Measurements from ENCODE around the gene KRTAP10-6. TPM values are rescaled to one million over a fixed set of nuclear protein-coding genes. Genes with fewer than 3 reads are reported as not detected.

KRTAP10-6 gene
- total RNA-seq, 1 experiment from 2014 or later = 0.39 TPM

DNA sequence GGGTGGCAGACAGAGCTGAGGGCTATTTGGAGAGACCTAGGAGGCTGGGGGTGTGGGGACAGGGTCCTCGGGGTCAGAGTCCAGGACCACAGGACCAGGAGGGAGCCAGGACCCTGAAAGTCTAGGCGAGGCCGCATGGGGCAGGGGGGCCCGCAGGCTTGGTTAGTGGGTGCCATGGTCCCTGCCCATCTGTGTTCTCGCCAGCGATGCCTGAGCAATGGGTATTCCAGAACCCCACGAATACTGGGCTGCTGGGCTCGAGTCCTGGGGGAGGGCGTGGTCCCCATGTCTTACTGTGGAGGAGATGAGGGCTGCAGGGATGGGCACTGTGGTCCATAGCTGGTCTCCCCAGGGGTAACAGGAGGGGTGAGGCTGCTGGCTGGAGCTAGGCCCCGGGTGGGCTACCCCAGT lies 2.0 kb downstream of the KRTAP10-6 start:
- no TSS peak for BruUV-seq (replicated peaks)

DNA sequence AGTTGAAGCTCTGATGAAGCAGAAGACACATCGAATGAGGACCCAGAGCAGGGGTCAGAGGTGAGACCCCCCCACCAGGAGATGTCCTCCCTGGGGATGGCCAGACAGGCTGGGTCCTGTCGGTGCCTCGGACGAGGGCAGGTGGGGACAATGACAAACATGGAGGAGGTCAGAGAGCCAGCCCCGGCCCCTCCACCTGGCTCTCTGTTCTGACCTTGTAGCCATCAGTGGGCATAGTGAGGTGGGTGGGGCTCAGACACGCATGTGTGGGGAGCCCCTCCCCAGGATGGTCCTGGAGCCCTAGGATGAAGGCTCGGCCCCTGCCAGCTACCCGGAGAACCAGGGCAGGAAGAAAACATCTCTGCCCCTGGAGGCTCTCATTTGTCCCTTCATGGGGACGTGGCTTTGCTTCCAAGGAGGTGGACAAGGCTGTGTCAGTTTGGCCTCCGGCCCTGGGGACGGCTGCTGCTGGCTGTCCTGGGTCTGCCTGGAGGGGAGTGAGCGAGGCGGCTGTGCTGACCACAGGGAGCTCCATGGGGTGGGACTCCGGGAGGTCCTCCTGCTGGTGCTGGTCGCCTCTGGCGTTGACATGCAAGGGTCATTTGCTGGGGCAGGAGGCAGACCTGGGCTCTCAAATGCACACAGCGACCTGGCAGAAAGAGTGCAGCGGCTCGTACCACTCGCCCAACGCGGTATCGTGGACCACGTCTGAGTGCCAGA lies 2.6 kb downstream of the KRTAP10-6 start:
- Histone ChIP-seq H3K27me3 (replicated peaks; ENCODE audit: insufficient read depth, low read depth, low read length, poor library complexity) (no peaks in the 10 kb centered on the region), H3K4me3 (ENCODE audit: low read depth, low read length, poor library complexity, severe bottlenecking) (no peak overlapping the region), H3K9me3 (ENCODE audit: low read depth, low read length, poor library complexity, severe bottlenecking) (no peaks in the 10 kb centered on the region), H3K4me1 (ENCODE audit: insufficient read depth, low read length, poor library complexity, severe bottlenecking) (no peaks in the 10 kb centered on the region), H3K36me3 (ENCODE audit: insufficient read depth, low read length, poor library complexity, severe bottlenecking) (no peaks in the 10 kb centered on the region), H3K27ac (ENCODE audit: low read depth, low read length, poor library complexity, severe bottlenecking) (no peak overlapping the region)
- POLR2A ChIA-PET (ENCODE audit: low non-redundant PET) = no interaction called here
- intact Hi-C loops (cut with micrococcal nuclease; ENCODE audit: unreplicated experiment) = no loop called here
- TF ChIP-seq, protein P1, sequence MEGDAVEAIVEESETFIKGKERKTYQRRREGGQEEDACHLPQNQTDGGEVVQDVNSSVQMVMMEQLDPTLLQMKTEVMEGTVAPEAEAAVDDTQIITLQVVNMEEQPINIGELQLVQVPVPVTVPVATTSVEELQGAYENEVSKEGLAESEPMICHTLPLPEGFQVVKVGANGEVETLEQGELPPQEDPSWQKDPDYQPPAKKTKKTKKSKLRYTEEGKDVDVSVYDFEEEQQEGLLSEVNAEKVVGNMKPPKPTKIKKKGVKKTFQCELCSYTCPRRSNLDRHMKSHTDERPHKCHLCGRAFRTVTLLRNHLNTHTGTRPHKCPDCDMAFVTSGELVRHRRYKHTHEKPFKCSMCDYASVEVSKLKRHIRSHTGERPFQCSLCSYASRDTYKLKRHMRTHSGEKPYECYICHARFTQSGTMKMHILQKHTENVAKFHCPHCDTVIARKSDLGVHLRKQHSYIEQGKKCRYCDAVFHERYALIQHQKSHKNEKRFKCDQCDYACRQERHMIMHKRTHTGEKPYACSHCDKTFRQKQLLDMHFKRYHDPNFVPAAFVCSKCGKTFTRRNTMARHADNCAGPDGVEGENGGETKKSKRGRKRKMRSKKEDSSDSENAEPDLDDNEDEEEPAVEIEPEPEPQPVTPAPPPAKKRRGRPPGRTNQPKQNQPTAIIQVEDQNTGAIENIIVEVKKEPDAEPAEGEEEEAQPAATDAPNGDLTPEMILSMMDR (conservative IDR thresholded peaks at IDR 0.05; ENCODE audit: low read depth, low read length) = no peak
- no peak for TF ChIP-seq EZH2 (IDR thresholded peaks at IDR 0.05; ENCODE audit: borderline replicate concordance, low read depth, low read length, poor library complexity, severe bottlenecking)
- DNase-seq (ENCODE audit: low spot score) = no peak
- CTCF ChIA-PET = no interaction called here
- no TSS peak for BruUV-seq (replicated peaks)

More for the DNA sequence above, 2.0 kb downstream of the KRTAP10-6 start:
- no peak for DNase-seq (ENCODE audit: low spot score)
- intact Hi-C loops (cut with micrococcal nuclease; ENCODE audit: unreplicated experiment) = no loop called here
- no peaks in the 10 kb centered on the region for H3K27me3 ChIP-seq (replicated peaks; ENCODE audit: insufficient read depth, low read depth, low read length, poor library complexity)
- H3K9me3 ChIP-seq (ENCODE audit: low read depth, low read length, poor library complexity, severe bottlenecking) = no peaks in the 10 kb centered on the region
- POLR2A ChIA-PET (ENCODE audit: low non-redundant PET) = no interaction called here
- no peaks in the 10 kb centered on the region for H3K4me1 ChIP-seq (ENCODE audit: insufficient read depth, low read length, poor library complexity, severe bottlenecking)
- CTCF ChIA-PET = no interaction called here
- H3K4me3 ChIP-seq (ENCODE audit: low read depth, low read length, poor library complexity, severe bottlenecking) = no peak overlapping the region
- H3K27ac ChIP-seq (ENCODE audit: low read depth, low read length, poor library complexity, severe bottlenecking) = no peak overlapping the region
- H3K36me3 ChIP-seq (ENCODE audit: insufficient read depth, low read length, poor library complexity, severe bottlenecking) = no peaks in the 10 kb centered on the region
- TF ChIP-seq EZH2 (IDR thresholded peaks at IDR 0.05; ENCODE audit: borderline replicate concordance, low read depth, low read length, poor library complexity, severe bottlenecking) = no peak
- TF ChIP-seq, protein P1 (conservative IDR thresholded peaks at IDR 0.05; ENCODE audit: low read depth, low read length) = no peak

DNA sequence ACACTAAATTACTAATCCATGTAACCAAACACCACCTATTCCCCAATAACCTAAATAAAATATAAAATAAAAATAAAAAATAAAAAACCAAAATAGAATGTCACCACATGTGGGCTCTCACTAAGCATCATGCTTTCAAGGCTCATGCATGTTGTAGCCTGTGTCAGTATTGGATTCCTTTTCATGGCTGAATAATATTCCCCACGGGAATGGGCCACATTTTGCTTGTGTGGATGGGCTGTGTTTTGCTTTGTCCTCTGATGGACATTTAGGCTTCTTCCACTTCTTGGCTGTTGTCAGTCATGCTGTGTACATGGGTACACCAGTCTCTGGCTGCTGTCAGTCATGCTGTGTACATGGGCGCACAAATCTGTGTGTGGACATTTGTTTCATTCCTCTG lies 3.2 kb downstream of the KRTAP10-6 start:
- CTCF ChIA-PET = no interaction called here
- POLR2A ChIA-PET (ENCODE audit: low non-redundant PET) = no interaction called here
- no peak for DNase-seq (ENCODE audit: low spot score)

More for the DNA sequence above, 3.2 kb downstream of the KRTAP10-6 start:
- intact Hi-C loops (cut with micrococcal nuclease; ENCODE audit: unreplicated experiment) = no loop called here
- Histone ChIP-seq H3K4me3 (ENCODE audit: low read depth, low read length, poor library complexity, severe bottlenecking) (no peak overlapping the region), H3K36me3 (ENCODE audit: insufficient read depth, low read length, poor library complexity, severe bottlenecking) (no peaks in the 10 kb centered on the region), H3K27ac (ENCODE audit: low read depth, low read length, poor library complexity, severe bottlenecking) (no peak overlapping the region), H3K9me3 (ENCODE audit: low read depth, low read length, poor library complexity, severe bottlenecking) (no peaks in the 10 kb centered on the region), H3K4me1 (ENCODE audit: insufficient read depth, low read length, poor library complexity, severe bottlenecking) (no peaks in the 10 kb centered on the region), H3K27me3 (replicated peaks; ENCODE audit: insufficient read depth, low read depth, low read length, poor library complexity) (no peaks in the 10 kb centered on the region)
- TF ChIP-seq, protein P1 (conservative IDR thresholded peaks at IDR 0.05; ENCODE audit: low read depth, low read length) = no peak
- TF ChIP-seq EZH2 (IDR thresholded peaks at IDR 0.05; ENCODE audit: borderline replicate concordance, low read depth, low read length, poor library complexity, severe bottlenecking) = no peak
- no TSS peak for BruUV-seq (replicated peaks)
